Chondrocyte (in vitro differentiated cells): Measurements from ENCODE around the gene GPR161. TPM values are rescaled to one million over a fixed set of nuclear protein-coding genes. Genes with fewer than 3 reads are reported as not detected.

Source experiments
- DNase-seq: peaks from one replicate; pipeline ENCODE4 v3.0.0; 2021; ENCODE audit warnings: mixed read lengths, low spot score
- H3K27ac Mint-ChIP-seq: one replicate; pipeline ENCODE4 v1.8.0; 2021; ENCODE audit warnings: mild to moderate bottlenecking, moderate library complexity, mixed read lengths; ENCODE audit not compliant: unreplicated experiment
- H3K27me3 Mint-ChIP-seq: 2 replicates; pipeline ENCODE4 v1.8.0; 2021; ENCODE audit warnings: low read depth, mixed read lengths
- H3K36me3 Mint-ChIP-seq: 2 replicates; pipeline ENCODE4 v1.8.0; 2021; ENCODE audit warnings: low read depth, mixed read lengths
- H3K4me1 Mint-ChIP-seq: 2 replicates; pipeline ENCODE4 v1.8.0; 2021; ENCODE audit warnings: low read depth, mild to moderate bottlenecking, mixed read lengths
- H3K4me3 Mint-ChIP-seq: one replicate; pipeline ENCODE4 v1.8.0; 2021; ENCODE audit warnings: mild to moderate bottlenecking, moderate library complexity, mixed read lengths; ENCODE audit not compliant: unreplicated experiment
- H3K9me3 Mint-ChIP-seq: 2 replicates; pipeline ENCODE4 v1.8.0; 2021; ENCODE audit warnings: low read depth, mixed read lengths
- total RNA-seq: library from RNA; stranded (reverse); gene quantifications from 3 replicates; pipeline ENCODE4 v1.2.1, GENCODE V29; 2021
- TF ChIP-seq, protein P1 (sequence below): fragments of 200-600 bp; sonication (generic); IDR thresholded peaks from 2 replicates; pipeline ENCODE4 v1.5.0; 2021; ENCODE audit warnings: antibody characterized with exemption, mild to moderate bottlenecking, moderate library complexity

The GPR161 gene
- total RNA-seq, 1 donor from 2014 or later = 33.5 TPM

DNA sequence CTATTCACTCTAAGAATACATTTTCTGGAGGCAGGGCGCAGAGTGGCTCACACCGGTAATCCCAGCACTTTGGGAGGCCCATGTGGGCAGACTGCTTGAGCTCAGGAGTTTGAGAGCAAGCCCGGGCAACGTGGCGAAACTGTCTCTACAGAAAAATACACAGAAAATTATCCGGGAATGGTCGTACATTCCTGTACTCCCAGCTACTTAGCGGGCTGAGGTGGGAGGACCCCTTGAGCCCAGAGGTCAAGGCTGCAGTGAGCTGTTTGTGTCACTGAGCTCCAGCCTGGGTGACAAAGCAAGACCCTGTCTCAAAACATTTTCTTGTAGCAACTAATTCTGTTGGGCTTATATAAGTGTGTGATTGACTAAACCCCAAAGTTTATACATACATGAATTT lies 30.5 kb downstream of the GPR161 start:
- Mint-ChIP-seq H3K9me3 (no peaks in the 10 kb centered on the region), H3K4me3 (no peak overlapping the region), H3K36me3 (peaks cover 12% of the 10 kb centered on the region), H3K4me1 (no peaks in the 10 kb centered on the region), H3K27ac (no peak overlapping the region), H3K27me3 (no peaks in the 10 kb centered on the region)
- TF ChIP-seq, protein P1, sequence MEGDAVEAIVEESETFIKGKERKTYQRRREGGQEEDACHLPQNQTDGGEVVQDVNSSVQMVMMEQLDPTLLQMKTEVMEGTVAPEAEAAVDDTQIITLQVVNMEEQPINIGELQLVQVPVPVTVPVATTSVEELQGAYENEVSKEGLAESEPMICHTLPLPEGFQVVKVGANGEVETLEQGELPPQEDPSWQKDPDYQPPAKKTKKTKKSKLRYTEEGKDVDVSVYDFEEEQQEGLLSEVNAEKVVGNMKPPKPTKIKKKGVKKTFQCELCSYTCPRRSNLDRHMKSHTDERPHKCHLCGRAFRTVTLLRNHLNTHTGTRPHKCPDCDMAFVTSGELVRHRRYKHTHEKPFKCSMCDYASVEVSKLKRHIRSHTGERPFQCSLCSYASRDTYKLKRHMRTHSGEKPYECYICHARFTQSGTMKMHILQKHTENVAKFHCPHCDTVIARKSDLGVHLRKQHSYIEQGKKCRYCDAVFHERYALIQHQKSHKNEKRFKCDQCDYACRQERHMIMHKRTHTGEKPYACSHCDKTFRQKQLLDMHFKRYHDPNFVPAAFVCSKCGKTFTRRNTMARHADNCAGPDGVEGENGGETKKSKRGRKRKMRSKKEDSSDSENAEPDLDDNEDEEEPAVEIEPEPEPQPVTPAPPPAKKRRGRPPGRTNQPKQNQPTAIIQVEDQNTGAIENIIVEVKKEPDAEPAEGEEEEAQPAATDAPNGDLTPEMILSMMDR = no peak
- DNase-seq = no peak

DNA sequence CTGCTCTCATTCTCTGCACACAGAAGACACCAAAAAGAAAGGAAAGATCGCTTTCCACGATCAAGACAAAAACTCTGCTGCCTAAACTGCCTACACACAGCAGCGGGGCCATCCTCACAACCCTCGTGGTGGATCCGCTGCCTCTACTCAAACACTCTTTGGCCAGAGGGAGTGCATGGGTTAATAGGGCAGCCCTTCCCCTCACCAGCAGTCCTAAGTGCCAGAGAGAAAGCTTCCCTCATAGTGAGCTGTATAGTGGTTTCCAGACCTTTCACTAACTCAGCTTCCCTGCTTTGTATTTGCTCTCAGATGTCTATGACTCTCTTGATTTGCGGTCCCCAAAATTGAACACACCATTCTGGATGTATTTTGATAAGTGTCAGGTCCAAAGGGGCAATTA lies 30.9 kb downstream of the GPR161 start:
- Mint-ChIP-seq H3K27me3 (no peaks in the 10 kb centered on the region), H3K27ac (no peak overlapping the region)

DNA sequence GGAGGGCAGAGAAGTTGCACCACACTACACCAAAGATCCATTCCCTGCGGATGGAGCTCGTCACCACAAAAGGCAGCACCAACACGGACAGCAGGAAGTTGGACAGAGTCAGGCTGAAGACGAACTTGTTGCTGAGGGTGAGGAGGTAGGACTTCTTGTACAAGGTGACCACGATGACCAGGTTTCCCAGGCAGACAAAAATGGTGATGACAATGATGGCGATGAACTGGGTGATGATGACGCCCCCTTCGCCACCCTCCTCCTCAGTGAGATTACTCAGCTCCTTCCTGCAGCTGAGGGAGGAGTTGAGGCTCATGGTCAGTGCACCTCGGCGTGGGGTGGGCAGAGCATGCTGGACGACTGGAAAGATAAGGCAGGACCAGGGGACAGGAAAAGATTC lies 32.2 kb downstream of the GPR161 start:
- peaks cover 12% of the 10 kb centered on the region for H3K36me3 Mint-ChIP-seq
- TF ChIP-seq, protein P1 = no peak
- peaks cover 5% of the 10 kb centered on the region for H3K4me1 Mint-ChIP-seq
- H3K4me3 Mint-ChIP-seq = no peak overlapping the region
- no peaks in the 10 kb centered on the region for H3K27me3 Mint-ChIP-seq
- H3K9me3 Mint-ChIP-seq = no peaks in the 10 kb centered on the region
- no peak for DNase-seq
- H3K27ac Mint-ChIP-seq = no peak overlapping the region

More for the DNA sequence above, 30.9 kb downstream of the GPR161 start:
- Mint-ChIP-seq H3K36me3 (peaks cover 12% of the 10 kb centered on the region), H3K4me1 (no peaks in the 10 kb centered on the region), H3K9me3 (no peaks in the 10 kb centered on the region), H3K4me3 (no peak overlapping the region)
- DNase-seq = no peak
- TF ChIP-seq, protein P1 = no peak

DNA sequence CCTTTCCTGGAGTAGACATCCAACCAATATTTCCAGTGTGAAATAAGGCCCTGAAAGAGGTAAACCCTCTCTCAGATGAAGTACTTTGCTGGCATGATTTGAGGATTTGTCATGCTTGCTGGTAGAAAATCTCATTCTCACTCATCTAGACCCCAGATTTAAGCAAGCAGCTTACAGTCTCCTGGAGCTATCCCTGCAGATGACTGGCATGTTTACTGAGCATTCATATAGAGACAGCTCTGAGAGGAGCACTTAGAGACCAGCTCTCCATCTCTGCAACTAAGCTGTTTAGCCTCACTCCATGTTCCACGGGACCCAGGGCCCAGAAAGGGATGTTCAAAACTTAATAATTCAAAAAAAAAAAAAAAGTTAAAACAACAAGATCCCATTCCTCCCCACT lies 34.2 kb downstream of the GPR161 start:
- H3K36me3 Mint-ChIP-seq = peaks cover 19% of the 10 kb centered on the region
- TF ChIP-seq, protein P1 = no peak
- no peak overlapping the region for H3K27ac Mint-ChIP-seq
- H3K27me3 Mint-ChIP-seq = no peaks in the 10 kb centered on the region
- no peaks in the 10 kb centered on the region for H3K9me3 Mint-ChIP-seq
- peaks cover 5% of the 10 kb centered on the region for H3K4me1 Mint-ChIP-seq
- DNase-seq = no peak
- H3K4me3 Mint-ChIP-seq = no peak overlapping the region

DNA sequence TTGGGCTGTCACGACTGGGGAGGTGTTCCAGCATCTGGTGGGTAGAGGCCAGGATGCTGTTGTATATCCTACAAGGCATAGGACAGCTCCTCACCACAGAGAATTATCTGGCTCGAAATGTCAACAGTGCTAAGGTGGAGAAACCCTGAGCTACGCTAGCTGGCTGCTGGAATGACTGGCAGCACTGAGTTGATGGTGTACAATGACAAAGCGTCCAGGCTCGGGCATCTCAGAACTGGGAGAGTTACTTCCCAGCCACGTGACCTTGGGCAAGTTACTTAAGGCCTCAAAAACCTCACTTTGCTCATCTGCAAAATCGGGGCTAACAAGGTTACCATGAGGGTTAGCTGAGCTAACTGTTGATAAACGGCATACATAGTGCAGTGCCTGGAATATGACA lies 35.4 kb downstream of the GPR161 start:
- peaks cover 5% of the 10 kb centered on the region for H3K4me1 Mint-ChIP-seq
- H3K9me3 Mint-ChIP-seq = no peaks in the 10 kb centered on the region
- TF ChIP-seq, protein P1 = no peak
- peaks cover 27% of the 10 kb centered on the region for H3K36me3 Mint-ChIP-seq
- H3K4me3 Mint-ChIP-seq = no peak overlapping the region
- H3K27ac Mint-ChIP-seq = no peak overlapping the region
- H3K27me3 Mint-ChIP-seq = no peaks in the 10 kb centered on the region
- DNase-seq = no peak
